PC-3 (cell line): ENCODE measurements around the gene ONECUT1.

Experiments used
- EZH2 ChIP-seq: fragments of 300-600 bp; sonication (generic); IDR thresholded peaks from one replicate; pipeline ENCODE4 v1.6.1; 2017; ENCODE audit warnings: antibody characterized with exemption, mild to moderate bottlenecking, low read length; ENCODE audit not compliant: unreplicated experiment
- EZH2phosphoT487 ChIP-seq: fragments of 300-600 bp; sonication (generic); IDR thresholded peaks from 2 replicates; pipeline ENCODE4 v1.6.1; 2018; ENCODE audit warnings: mild to moderate bottlenecking, antibody characterized with exemption, low read length, borderline replicate concordance
- TF ChIP-seq, protein P1 (sequence below): fragments of 300-600 bp; sonication (generic); conservative IDR thresholded peaks from 2 replicates; pipeline ENCODE4 v1.5.1; 2017; ENCODE audit warnings: antibody characterized with exemption, low read depth, mild to moderate bottlenecking, low read length

GRCh38 chr15:52732551-52732950 lies 57.6 kb downstream of the ONECUT1 start:
- TF ChIP-seq EZH2 (no peak), EZH2phosphoT487 (no peak)
- TF ChIP-seq, protein P1, sequence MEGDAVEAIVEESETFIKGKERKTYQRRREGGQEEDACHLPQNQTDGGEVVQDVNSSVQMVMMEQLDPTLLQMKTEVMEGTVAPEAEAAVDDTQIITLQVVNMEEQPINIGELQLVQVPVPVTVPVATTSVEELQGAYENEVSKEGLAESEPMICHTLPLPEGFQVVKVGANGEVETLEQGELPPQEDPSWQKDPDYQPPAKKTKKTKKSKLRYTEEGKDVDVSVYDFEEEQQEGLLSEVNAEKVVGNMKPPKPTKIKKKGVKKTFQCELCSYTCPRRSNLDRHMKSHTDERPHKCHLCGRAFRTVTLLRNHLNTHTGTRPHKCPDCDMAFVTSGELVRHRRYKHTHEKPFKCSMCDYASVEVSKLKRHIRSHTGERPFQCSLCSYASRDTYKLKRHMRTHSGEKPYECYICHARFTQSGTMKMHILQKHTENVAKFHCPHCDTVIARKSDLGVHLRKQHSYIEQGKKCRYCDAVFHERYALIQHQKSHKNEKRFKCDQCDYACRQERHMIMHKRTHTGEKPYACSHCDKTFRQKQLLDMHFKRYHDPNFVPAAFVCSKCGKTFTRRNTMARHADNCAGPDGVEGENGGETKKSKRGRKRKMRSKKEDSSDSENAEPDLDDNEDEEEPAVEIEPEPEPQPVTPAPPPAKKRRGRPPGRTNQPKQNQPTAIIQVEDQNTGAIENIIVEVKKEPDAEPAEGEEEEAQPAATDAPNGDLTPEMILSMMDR, result no peak
